HG03432 (cell line): ENCODE data around the gene OBP2A.
"Not testable (repeated sequence)": the region's sequence is repeated elsewhere in the genome, so short reads cannot be mapped to it uniquely, and the experiment has no call there.

ENCODE experiments used
- ATAC-seq: cut with Tn5 transposase; IDR thresholded peaks from one replicate; pipeline ENCODE4 v1.9.1; 2021; ENCODE audit warnings: mild to moderate bottlenecking, moderate library complexity; ENCODE audit not compliant: unreplicated experiment

Gene OBP2A

DNA sequence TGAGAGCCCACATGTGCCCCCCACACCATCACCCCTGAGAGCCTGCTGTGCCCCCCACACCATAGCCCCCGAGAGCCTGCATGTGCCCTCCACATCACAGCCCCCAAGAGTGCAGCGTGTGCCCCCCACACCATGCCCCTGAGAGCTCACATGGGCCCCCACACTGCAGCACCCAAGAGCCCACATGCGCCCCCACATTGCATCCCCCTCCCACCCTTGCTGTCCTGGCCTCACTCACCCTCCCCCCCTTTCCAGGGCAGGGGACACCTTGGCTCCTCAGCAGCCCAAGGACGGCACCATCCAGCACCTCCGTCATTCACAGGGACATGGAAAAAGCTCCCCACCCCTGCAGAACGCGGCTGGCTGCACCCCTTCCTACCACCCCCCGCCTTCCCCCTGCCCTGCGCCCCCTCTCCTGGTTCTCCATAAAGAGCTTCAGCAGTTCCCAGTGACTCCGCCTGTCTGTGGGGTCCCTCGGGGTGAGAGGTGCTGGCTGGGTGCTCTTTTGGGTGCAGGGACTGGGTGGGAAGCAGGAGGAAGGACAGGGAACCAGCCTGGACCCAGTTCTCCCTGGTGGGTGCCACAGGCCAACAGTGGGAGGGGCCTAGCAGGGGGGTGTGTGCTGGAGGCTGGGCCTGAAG lies 19.7 kb upstream of the OBP2A start:
- ATAC-seq, result no peak

DNA sequence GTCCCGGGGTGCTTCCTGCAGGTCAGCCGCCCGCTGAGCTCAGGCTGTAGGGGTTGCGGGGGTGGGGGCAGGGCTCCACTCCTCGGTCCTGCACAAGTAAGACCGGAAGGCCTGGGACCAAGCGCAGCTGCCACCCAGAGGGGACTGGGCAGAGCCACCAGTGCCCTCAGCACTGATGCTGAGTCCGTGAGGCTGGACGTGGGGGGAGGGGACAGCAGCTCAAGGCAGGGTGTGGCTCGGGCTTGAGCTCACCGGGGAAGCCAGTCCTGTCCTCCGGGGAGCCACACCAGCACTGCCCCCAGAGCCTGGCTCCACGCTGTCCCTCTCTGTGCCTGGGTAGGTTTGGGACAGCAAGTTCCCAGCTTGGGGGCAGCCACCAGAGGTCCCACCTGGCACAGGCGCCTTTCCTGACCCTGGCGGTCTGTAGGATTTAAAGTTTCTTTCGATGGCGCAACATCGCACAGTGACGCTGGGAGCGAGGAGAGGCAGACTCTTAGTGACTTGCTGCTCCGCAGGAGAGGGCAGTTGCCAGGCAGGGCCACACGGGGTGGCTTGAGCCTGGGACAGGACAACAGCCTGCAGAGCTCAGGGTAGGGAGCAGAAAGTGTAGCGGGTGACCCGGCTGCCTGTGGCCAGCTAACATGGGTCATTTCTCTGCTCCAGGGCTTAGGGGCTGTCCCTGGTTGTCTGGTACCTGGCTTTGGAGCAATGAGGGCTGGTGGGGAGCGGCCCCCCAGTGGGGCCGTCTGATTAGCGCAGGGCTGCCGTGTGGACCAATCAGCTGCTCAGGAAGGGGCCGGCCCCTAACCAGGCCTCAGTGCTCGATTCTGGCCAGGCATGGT lies 19.0 kb upstream of the OBP2A start:
- no peak for ATAC-seq

DNA sequence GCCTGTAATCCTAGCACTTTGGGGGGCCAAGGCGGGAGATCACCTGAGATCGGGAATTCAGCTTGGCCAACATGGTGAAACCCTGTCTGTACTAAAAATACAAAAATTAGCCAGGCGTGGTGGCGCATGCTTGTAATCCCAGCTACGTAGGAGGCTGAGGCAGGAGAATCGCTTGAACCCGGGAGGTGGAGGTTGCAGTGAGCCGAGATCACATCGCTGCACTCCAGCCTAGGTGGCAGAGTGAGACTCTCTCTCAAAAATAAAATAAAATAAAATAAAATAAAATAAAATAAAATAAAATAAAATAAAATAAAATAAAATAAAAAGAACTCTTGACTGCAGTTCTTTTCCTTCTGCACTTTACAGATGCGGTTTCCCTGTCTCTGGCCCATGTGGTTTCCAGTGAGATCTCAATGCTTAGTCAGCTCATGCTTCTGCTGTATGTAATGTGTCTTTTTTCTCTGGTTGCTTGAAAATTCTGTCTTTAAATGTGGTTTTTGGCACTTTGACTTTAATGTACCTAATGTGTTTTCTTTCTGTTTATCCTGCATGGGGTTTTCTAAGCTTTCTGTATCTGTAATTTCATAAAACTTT lies 17.0 kb upstream of the OBP2A start:
- not testable (repeated sequence) for ATAC-seq

DNA sequence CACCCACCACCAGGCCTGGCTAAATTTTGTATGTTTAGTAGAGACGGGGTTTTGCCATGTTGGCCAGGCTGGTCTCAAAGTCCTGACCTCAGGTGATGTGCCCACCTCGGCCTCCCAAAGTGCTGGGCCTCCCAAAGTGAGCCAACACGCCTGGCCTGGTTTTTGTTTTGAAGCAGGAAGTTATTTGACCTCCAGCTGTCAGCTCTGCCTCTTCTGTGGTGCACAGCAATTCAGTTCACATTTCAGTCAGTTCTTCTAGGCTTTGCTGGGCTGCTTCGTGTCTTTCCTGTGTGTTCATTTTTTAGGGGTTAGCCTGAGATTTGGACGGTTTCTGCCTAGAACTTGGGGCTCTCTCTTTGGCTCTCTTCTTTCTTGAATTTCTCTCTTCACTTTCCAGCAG lies 15.8 kb upstream of the OBP2A start:
- no peak for ATAC-seq

DNA sequence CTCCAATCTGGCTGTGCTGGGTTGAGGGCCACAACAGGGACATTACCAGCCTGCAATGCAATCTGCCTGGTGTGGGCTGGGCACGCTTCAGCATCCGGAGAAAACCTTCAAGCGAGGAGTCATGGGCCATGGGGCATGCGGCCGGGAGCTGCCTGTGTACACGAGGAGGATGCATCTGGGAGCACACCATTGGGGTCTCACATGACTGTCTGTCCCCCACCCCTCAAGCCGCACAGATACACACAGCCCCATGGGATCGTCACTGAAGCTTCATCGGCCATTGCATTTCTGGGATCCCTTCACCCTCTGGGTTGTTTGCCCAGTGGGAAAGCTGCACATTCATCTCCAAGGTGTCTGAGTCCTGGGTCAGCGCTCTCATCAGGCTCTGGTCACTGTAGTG lies 14.8 kb upstream of the OBP2A start:
- no peak for ATAC-seq

DNA sequence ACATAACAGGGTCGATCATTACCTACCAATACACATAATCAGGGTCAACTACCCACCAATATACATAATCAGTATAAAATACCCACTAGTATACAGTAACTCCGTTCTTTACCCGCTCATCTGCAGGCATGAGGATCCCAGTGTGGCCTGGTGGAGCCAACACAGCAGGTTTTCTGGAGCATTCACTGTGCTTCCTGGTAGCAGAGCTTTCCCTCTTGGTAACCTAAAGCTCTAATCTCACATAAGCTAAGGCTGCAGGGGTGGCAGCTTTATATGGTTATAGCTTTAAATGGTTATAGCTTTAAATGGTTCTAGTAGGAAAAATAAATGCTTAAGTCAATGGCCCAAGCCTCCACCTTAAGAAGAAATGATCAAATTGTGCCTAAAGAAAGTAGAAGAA lies 12.8 kb upstream of the OBP2A start:
- ATAC-seq, result no peak

DNA sequence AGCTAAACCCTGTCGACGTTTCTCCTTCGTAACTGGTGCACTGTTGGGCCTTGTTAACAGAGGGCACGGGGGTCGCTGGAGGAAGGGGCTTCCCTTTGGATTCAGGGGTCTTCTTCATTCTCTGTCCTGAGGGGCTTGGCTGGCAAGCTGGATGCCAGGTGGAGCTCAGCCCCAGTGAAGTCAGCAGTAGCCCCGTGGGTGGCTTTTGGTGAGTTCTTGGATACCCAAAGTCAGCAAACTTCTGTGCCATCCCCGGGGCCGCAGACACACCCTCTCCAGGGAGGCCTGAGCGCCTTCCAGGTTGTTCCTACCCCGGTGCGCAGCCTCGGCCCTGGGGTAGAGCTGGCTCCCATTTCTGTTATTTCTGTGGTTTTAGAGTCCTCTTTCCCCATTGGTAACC lies 12.3 kb upstream of the OBP2A start:
- ATAC-seq, result no peak

DNA sequence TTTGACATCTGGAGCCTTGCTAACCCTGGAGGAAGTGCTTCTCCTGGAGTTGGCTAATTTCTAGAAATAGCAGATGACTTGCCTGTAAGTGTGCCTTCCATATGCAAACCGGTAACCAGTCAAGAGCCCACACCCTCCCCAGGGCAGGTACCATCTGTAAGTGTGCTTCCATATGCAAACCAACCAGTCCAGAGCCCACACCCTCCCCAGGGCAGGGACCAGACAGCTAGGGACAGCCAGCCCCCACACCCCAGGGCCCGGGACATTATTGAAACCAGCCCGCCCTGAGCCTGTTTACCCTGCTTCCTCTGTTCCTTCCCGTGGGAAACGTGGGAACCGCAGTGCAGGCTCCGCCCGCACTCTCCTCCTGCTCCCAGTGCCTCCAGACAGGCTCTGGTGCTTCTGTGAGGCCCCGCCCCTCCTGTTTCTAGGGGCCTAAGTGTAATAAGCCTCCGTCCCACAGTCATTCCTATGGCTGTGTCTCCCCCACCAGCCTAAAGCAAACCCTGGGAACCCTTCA lies 11.7 kb upstream of the OBP2A start:
- ATAC-seq, result not testable (repeated sequence)

DNA sequence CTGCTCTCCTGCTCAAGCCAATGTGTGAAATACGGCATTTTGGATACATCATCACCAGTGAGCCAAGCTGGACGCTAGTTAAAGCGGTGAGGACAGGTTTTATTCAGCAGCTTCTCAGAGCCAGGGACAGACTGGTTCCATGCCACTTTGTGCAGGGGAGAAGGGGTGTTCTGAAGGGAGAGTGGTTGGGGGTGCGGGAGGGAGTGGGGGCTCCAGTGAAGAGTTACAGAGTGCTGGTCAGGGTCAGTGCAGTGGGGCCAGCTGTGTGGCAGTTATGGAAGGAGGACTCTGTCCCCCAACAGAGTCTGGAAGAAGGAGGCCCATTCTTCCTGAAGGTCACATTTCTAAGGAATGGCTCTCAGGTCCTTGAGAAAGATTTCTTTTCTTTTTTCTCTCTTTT lies 11.1 kb upstream of the OBP2A start:
- ATAC-seq, result not testable (repeated sequence)

DNA sequence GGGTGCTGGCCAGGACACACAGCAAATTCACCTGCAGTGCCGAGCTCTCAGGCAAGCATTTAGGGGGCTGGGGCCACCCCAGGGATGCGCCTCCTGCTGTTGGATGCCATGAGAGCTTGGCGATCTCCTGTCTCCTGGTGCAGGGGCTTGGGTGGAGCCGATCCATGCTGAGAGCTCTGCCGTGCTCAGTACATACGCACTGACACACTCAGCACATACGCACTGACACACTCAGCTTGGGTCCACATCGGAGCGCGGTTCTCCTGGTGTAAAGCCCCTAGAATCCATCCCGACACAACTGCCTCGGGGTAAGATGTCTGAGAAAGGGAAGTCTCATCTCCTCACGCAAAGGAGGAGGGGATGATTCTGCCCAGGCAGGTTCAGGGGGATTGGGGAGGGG lies 10.3 kb upstream of the OBP2A start:
- ATAC-seq, result not testable (repeated sequence)

DNA sequence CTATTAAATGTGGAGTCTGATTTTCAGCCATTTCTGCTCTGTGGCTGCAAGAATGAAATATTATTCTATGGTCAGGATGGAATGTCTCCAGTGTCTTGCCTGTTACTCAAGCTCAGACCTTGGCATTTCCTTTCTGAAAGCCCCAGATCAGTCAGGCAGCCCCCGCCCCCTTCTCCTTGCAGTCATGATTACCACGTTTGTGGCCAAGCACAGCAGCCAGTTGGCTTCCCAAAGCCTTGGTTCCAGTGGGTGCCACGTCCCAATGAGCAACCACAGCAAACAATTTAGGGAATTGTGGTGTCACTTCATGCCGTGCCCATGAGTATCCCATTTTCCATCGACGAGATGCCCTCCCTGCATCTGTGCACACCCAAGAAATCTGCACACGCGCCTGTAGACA lies 9.7 kb upstream of the OBP2A start:
- no peak for ATAC-seq

DNA sequence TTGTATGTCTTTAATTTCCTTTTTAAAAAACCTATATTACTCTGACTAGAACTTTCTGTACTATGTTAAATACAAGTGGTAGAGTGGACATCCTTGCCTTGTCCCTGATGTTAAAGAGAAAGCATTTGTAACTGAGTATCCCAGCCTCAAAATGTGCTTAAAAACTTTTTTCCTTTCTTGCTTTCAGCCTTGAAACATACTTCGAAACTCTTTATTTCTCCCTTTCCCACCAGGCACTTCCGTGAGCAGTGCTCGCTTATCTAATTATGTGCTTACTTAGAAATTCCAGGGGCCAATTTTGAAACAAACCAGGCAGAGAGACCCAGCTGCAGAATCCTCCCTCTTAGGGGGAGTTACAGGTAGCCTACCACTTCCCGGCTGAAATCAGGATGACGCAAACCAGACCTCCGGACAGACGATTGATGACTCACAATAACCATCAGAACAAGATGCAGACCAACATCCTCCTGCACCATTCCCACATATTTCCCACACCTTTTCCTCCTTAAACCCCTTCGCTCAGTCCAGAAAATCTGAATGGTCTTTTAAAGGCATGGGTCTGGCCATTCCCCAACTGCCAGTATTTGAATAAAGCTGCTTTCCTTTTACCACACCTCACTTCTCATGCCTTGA lies 2.5 kb upstream of the OBP2A start:
- not testable (repeated sequence) for ATAC-seq

DNA sequence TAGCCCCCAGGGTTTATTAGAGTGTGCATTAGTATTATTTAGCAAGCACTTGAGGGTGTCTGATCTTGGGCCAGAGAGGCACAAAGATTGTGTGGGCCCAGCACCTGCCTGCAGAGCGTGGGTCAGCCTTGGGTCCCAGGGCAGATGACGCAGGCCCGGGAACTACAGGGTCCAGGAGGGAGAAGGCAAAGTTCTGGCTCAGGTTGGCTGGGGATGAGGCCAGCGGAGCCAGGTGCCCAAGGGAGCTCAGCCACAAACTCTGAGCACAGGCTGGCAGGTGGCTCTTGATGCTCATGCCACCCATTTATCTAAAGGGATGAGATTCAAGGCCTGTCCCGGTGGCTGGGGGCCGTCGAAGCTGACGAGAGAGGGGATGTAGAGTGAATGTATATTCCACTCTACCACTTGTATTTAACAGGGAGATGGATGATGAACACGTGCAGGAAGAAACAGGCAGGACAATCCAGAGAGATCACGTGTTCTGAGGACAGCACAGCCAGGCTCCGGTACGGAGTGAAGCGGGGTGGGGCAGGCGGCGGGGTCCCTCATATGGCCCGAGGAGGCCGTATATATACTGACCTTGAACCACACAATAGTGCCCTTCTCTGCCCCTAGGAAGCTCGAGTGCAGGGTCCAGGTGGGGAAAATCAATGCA lies 818 bp upstream of the OBP2A start:
- no peak for ATAC-seq

DNA sequence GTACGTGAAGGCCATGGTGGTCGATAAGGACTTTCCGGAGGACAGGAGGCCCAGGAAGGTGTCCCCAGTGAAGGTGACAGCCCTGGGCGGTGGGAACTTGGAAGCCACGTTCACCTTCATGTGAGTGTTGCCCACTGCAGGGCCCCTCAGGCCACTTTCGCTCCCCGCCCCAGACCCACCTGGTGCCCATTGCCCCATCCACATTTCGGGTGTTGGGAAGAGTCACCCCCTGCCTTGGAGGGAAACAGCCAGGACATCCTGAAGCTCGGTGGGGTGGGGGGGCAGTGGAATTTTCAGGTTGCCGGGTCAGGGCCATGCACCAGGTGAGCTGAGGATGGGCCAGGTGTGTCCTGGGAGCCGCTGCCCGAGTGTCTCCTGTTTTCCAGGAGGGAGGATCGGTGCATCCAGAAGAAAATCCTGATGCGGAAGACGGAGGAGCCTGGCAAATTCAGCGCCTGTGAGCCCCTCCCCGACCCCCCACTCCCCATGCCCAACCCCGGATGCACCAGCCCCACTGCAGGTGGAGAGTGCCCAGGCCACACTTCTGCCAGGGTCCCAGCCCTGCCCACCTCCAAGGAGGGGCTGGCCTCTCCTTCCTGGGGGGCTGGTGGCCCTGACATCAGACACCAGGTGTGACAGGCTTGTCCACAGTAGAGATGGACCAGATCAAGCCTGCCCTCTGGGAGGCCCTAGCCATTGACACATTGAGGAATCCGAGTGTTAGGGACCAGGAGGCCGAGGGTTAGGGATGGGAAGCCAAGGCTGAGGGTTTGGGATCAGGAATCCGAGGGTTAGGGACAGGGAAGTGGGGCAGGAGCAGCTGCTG lies 1.1 kb downstream of the OBP2A start:
- ATAC-seq, result not testable (repeated sequence)

DNA sequence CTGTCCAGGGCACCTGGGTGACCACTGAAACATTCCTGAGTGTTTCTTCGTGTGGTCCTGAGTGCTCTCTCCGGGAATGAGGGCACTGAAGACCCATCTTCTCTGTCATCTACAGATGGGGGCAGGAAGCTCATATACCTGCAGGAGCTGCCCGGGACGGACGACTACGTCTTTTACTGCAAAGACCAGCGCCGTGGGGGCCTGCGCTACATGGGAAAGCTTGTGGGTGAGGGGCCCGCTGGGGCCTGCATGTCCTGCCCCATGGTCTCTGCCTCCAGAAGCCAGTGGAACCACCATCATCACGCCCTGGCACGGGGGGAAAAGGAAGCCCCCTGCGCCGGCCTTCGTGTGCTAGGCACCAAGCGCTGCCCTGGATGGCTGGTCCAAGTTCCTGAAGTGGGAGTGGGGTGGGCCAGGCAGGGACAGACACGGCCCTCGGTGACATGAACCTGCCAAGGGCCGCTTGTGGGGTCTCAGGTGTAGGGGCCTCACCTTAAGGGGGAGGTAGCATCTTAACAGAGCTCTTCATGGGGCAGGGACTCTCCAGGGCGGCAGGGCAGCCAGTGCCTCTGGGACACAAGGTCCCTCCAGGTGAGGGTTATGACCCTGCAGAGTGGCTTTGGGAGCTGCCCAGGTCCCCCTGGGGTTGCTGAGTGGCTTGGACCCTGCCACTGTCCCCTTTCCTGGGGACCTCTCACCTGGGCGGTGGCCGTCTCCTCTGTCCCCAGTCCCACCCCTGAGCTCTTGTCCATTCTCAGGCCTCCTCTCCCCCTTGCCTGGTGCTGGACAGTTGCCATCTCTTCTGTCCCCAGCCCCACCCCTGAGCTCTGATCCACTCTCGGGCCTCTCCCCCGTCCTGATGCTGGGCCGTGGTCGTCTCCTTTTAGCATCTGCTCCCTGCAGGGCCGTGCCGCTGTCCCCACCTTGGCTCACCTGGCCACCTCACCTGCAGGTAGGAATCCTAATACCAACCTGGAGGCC lies 2.1 kb downstream of the OBP2A start:
- no peak for ATAC-seq

DNA sequence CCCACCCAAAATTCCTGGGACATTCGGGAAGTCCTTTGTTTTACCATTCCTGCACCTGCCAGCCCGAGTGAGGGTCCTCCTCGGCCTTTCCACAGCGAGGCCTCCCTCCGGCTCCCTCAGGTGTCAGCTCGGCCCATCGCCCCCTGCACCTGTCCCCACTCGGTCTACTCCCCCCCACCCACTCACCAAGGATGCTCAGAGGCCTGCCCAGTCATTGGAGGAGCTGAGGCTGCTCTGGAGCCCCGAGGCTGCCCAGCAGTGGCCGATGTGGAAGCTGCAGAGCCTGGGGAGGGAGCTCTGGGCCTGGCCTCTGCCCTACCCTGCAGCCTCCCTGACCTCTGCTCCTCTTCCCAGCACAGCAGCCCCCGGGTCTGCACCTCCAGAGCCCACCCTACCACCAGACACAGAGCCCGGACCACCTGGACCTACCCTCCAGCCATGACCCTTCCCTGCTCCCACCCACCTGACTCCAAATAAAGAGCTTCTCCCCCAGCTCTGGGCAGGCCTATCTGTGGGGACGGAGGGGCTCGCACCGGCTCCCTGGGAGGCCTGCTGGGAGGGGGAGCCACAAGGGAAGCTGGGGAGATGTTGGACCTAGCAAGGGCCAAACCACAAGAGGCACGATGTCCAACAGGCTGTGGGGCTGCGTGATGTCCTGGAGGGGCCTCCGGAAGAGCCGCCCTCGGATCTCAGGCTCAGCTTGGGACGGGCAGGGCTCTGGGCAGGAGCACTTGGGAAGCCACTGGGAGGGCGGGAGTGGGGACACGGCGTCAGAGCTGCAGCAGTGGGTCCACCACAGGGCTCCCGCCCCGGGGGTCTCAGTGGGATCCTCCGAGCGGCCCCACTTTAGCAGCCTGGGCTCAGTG lies 3.8 kb downstream of the OBP2A start:
- ATAC-seq, result not testable (repeated sequence)

DNA sequence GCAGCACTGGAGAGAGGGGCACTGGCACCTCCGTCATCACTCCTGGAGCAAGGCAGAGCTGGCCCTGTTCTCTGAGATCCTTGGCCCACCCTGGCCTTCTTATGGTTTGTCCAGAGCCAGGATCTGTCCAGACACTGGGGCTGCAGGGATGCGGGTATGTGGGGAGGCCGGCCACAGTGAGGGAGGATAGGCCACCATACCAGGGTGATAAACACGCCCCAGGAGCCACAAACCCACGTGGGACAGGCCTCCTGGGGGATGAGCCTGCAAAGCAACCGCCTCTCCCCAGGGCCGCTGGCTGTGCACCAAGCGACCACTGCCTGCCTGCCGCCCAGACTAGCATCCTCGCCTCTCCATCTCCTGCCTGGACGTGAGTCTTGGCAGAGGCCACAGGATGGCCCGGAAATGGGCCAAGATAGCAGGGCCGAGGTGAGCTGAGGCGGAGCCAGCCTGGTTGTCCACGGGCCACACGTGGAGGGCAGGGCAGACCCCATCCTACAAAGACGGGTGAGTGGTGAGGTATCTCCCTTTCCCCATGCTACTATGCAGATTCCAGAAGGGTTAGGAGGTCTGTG lies 4.5 kb downstream of the OBP2A start:
- ATAC-seq, result no peak

DNA sequence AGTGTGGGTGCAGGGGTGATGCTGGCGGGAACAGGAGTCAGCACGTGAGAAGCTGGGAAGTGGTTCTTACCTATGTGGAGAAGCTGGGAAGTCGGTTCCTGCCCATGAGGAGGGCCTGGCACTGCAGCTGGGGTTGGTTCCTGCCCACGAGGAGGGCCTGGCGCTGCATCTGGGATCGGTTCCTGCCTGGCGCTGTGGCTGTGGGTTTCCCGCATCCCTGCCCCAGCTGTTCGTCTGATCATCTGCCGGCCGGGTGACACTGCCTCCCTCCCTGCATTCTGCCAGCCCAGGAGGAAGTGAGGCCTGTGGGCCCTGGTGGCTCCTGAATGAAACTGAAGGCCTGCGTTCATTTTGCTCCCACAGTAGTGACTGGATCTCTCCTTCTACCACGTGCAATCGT lies 5.1 kb downstream of the OBP2A start:
- no peak for ATAC-seq
